ENCODE data around the gene CLK3.
"Not testable (repeated sequence)": the region's sequence is repeated elsewhere in the genome, so short reads cannot be mapped to it uniquely, and the experiment has no call there.

Gene CLK3

DNA sequence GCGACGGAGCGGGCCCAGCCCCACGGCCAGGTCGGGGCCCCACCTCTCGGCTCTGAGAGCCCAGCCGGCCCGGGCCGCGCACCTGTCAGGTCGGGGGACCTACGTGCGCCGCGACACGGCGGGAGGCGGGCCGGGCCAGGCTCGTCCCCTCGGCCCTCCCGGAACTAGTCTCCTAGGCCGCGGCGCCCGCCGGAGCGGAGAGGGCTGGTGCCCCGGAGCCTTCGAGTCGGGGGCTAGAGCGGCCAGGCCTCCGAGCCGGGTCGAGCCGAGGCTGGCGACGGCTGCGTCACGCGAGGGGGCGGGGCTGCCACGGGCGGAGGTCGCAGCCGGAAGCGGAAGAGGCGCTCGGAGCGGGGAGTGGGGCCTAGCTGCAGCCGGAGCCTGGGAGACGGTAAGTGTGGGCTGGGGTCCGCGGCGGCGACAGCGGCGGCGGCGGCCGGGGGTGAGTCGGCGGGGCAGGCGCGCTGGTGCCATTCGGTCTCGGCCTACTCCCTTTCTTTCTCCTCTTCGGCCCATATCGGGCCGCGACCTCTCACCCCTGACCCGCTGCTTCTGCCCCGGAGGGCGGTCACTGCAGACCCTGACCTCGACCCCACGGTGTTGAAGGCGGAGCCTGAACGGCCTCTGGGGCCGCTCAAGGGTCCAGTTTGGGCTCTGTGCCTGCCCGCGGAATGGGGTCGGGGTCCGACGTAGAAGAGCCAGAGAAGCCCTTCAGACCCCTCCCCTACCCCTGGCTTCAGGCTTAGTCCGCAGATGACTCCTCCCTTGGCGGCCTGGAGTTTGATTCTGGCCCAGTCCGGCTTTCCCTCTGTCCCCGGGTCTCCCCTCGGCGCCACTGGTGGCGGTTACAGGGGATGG, at the start of gene CLK3:
TSS of gene CLK3 (plus strand) at position 329 of the 858 bp plus-strand sequence. CDS start 3,361 bp downstream, outside the sequence.
- peak; percentile 57 for DNase-seq

DNA sequence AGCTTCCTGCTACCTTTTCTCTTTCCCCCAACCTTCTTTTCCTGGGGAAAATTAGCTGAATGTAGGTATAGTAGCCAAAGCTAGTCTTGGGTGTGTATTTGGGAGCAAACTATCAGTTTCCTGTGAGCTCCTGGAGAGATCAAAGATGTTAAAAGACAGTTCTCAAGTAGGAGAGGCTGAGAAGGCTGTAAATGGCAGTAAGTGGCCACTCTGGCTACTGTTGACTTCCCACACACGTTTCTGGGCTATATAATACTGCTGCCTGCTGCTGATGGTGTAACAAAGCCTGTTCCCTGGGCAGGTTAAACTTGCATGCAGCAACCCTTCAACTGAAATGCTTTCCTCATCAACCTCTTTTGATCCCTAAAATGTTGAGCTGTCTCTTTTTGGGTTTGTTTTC, 47.0 kb upstream of the CLK3 start:
- no peak for DNase-seq

DNA sequence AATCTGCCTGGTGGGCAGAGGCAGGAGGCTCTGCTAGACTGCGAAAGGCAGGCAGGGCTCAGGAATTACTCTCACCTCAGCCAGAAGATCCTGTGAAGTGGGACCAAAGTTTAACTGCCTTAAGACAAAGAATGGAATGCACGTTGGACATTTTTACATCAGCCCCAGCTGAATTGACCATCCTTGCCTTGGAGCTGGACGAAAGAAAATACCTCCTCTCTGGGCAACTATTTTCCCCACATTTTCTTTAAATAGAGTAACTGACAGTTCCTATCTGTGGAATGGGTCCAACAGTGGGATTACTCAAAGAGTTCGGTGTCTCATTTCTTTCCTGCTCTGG, 45.9 kb upstream of the CLK3 start:
- no peak for DNase-seq

DNA sequence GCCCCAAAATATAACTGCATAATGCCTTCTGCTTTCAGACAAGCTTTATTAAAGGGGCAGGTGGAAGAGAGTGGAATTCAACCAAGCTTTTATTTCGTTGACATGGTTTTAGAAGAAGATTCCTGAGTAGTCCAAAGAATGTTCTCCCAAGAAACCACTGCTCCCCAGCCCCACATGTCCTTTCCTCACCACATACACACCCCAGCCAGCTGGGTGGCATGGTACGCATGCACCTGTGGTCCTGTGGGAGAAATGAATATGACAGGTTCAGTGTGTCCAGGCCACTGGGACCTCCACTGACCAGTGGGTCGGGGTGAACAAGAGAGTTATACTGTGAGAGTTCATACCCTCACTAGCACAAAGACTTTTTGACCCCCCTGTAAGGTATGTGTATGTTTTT, 44.4 kb upstream of the CLK3 start:
- no peak for DNase-seq

DNA sequence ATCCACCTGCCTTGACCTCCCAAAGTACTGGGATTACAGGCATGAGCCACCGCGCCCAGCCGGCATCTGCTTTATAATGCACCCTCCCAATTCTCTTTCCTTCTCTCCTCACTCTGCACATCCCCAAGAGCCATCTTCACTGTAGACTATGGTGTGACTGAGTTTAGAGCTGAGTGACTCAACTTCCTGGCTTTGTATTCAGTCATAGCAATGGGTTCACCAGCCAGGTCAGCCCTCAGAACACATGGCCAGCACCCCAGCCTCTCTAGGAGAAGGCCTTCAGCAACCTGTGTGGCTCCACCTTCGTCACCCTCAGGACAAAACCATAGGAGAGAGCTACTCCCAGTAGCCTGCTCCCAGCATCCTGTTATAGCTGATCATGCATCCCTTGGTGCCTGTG, 41.6 kb upstream of the CLK3 start:
- DNase-seq, result no peak

DNA sequence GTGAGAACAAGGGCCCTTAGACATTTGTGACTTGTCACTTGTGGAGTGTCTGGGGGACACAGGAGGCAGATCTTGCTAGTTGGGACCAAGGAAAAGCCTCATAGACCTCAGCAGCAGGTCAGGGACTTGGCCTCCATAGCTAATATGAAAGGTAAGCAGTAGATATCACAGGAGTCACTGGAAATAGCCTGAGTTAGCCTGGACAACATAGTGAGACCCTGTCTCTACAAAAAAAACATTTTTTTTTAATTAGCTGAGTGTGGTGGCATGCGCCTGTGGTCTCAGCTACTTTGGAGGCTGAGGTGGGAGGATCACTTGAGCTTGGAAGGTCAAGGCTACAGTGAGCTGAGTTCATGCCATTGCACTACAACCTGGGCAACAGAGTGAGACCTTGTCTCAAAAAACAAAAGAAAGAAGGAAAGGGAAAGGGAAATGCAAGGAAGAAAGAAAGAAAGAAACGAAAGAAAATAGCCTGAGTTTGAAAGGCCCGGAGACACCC, 37.1 kb upstream of the CLK3 start:
- DNase-seq, result no peak

DNA sequence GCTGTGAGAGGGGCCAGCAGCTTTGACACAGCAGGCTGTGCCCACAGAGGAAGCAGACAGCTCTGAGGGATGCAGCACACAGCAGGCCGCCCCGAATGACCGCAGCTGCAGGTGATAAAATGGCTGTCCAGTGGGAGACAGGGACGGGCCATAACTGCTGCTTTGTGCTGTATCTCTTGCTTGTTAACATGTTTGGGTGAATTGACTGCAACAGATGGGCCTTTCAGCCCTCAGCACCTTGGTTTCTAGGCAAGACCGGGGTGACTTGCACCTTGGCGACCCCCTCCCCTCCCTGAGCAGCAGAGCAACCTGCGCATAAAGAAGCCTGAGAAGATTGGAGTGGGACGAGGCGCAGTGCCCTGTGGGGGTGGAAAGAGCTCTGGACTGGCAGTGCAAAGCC, 36.6 kb upstream of the CLK3 start:
- no peak for DNase-seq

DNA sequence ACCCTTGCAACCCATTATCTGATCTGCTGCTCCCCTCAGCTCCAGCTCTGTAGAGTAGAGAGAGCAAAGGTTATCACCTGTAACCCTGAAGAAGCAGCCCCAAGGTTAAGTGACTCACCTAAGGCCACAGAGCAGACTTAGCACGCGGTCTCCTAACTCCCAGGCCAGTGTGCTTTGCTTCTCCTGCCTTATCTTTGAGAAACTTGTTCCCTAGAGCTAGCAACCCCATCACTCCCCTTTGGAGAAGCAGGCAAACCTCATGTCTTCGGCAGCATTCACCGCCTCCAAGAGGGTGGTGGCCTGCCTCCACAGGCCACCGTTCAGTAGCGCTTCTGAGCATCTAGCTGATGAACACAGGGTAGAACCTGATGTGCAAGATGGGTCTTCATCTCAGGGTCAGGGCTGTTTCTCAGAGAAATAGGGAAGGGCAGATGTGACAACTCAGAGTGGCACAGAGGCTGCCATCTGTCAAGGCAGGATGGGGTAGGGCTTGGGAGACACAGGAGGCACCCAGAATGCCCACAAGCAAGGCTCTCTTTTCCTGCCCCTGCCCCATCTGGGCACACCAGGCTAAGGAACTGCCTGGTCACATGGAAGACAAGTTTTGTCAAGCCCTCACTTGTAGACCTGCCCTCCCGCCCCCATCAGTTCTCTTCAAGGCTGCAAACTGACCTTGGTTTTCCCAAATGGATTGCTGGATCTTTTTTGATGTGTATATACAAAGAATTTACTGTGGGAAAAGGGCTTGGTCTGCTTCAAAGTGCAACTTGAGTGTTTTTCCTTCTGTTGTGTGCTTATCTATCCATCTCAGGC, 34.9 kb upstream of the CLK3 start:
- peak; percentile 57 for DNase-seq

DNA sequence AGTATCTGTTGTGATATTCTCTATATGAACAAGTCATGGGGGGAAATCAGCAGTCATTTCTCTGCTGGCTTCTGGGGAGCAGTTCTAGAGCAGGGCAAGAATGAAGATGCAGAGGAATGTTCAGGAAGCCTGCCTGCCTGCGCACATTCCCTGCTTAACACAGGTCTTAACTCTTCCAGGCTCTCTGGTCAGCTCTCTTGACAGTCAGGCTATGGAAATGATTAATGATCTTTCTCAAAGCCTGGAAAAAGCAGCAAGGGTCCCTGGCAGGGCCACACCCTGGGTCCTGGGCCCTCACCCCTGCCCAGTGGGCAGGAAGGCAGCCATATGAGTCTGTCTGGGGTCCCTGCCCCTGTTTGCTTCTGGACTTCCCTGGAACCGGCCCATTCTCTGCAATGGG, 31.4 kb upstream of the CLK3 start:
- no peak for DNase-seq

DNA sequence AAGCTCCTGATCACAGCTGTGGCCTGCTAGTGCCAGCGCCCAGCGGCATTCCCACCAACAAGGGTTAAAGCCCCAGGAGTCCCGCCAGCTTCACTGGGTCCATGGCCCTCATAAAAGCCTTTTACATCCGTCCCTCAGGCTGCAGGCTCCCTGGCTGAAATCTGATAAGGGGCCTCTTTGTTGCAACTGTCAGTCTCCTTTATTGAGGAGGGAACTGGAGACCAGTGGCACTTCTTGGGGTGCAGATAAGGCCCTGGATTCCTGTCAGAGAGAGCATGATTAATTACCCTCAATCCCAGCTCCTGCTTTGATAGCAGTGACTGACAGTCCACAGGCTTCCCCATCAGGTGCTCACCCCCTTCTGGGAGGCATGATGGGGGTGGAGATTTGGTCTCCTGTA, 30.9 kb upstream of the CLK3 start:
- no peak for DNase-seq

DNA sequence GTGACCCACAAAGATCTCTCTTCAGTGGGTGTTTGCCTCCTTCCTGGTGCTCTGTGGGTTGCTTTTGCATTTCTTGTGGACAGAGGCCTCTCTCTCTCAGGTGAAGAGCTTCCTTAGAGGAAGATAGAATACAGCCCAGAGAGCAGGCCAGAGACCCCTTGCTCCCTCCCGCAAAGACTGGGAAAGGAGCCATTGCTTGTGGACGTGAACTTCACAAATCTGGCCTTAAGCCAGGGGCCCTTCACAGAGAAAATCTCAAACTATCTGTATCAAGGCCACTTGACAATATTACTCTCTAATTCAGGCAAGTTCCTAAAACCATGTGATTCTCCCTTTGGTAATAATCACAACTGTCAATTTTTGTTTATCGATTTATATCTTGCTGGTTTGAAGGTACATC, 30.4 kb upstream of the CLK3 start:
- DNase-seq, result no peak

DNA sequence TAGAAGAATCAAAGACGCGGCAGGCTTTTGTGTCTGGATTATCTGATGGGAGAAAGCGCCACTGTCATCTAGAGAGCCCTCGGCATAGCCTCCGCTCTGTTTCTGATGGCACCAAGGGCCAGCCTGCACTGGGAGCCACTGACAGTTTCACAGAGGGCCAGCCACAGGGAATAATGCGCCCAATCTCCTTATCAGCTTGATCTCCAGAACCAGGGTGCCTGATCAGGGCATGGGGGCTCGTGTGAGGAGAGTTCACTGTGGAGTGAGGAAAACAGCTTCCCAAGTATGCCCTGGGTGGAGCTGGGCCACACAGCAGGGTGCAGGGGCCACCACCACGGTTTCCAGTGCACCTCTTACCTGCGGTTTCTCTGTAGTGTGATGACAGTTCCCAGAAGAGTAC, 29.8 kb upstream of the CLK3 start:
- DNase-seq, result no peak

DNA sequence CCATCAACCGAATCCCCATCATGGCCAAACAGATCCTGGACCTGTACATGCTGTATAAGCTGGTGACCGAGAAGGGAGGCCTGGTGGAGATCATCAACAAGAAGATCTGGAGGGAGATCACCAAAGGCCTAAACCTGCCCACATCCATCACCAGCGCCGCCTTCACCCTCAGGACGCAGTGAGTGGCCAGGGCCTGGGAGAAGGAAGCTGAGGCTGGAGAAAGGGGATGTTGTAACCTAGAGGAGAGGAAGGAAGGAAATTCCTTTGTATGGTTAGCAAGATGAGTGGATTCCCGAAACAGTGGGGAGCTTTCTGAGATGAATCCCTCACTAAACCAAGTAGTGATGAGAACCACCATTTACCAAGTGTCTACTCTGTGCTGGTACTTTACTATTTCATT, 25.8 kb upstream of the CLK3 start:
- DNase-seq, result no peak

DNA sequence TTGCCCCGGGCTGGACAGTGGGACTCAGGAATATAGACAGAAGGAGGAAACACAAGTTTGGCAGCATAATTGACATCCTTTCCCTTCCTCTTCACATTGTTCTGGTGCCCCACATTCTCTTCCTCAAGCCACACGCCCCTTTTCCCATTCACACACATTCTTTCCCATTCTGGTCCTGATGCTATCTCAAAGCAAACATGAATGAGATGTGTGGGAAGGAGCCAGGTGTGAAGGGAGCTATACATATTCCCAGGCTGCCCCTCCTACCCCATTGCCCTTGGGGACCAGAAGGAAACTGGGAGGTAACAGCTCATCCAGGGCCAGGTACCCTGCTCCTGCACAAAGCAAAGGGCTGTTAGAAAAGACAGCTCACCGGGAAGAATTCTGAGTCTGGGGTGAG, 23.4 kb upstream of the CLK3 start:
- DNase-seq, result no peak

DNA sequence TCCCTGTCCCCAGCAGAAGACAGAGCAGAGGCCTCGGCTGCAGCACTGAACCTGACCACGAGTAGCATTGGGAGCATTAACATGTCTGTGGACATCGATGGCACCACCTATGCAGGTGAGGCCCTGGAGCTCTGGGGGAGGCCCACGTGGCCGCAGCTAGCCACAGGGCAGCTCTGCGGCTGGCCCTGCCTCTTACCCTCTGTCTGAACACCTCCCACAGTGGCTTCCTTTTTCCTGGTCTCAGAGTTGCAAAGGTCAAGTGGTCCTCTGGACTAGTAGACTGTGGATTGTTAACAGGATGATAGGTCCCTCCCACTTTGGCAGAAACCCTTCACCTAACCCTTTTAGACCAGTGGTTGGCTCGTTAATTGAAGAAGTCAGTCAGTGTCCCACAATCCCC, 22.5 kb upstream of the CLK3 start:
- no peak for DNase-seq

DNA sequence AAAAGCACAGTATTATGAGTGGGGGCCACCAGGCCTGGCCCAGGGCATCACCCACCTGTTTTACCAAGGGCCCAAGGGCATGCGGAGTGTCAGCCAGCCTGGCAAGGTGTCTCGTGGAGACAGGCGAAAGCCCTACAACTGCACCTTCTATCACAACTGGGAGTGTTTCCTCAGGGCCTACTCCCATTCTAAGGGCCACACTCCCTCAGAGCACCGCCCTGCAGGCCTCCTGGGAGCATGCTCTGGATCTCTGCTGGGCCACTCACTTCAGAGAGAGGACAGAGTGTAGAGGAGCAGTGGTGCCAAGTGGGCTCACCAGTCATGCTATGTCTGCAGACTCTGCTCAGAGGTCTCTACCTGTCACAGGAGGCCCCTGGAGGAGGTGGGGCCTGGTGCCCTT, 21.2 kb upstream of the CLK3 start:
- DNase-seq, result no peak

DNA sequence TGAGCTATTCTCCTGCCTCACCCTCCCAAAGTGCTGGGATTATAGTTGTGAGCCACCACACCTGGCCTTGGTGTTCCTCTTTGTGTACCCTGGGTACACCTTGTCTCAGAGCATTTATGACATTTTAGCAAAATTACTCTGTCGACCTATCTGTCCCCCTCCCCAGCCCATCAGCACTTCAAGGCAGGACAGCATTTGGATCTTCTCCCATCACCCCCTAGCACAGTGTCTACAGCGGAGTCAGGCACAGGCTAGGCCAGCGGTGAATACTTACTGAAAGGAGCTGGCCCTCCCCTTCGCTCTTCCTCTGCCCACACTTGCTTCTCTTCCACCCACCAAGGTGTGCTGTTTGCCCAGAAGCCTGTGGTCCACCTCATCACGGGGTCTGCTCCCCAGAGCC, 20.4 kb upstream of the CLK3 start:
- DNase-seq, result no peak

DNA sequence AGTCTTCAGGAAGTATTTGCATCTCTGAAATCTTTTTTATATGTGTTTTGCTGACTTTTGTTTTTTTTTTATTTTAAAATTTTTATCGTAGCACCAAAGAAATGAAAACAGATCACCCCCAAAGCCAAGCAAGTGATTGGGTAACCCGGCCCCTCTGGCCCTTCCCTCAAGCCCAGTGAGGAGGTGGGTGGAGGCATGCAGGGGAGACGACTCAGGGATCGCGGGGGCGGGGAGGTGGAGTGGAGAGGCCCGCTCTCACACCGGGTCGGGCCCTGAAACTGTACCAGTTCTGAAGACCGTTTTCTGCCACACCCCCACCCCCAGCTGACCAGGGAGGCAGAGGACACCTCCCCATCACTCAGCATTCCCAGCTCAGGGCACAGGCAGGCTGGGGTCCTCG, 18.9 kb upstream of the CLK3 start:
- not testable (repeated sequence) for DNase-seq

DNA sequence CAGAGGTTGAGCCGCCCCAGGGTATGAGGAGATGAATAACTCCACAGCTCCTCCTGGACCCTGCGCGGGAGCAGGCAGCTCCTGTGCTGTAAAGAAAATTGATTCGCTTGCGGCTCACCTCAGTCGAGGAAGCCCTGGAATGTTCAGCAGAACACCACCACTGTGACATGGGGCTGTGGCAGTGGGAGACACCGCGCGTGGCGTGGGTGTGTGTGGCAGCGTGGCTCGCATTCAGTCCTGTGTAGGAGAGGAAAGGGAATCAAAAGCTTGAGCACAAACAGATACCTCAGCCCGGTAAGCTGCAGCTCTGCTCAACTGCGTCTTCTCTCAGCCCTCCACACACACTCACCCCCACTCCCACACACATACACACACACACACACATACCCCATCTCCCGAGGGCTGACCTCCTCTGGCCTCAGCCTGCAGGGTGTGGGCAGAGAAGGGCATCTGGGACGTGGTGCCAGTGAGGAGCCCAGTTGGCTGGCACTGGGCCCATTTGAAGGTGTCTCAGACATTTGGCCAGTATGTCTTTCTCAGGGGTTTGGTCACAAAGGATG, 18.4 kb upstream of the CLK3 start:
- not testable (repeated sequence) for DNase-seq

DNA sequence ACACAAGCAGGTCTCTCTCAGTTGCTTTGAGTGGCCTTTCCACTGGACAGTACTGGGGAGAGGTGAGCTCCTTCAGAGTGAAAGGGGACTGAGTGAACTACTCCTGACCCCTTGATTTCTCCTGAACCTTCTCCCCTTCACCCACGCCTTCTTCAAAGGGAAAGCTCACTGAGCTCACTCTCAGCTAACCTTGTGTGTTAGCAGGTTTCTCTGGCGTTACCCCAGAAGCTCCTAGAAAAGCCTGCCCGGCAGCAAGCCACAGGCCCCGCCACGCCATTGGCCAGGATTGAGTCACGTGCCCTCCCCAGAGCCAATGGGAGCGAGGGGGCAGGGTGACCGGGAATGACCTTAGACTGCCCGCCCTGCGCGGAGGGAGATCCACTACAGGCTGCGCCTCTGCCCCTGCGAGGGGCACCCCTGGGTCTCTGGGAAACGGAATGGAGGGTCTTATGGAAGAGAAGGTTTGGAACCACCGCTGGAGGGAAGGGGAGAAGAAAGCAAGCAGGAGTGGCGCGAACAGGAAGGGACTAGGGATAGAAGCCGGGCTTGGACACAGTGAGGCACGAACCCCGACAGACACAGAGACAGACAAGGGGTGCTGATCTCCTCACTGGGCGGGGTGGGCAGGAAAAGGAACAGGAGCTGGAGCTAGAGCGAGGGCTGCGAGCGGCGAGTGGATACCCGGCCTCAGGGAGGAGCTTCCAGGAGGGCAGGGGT, 17.4 kb upstream of the CLK3 start:
- no peak for DNase-seq

DNA sequence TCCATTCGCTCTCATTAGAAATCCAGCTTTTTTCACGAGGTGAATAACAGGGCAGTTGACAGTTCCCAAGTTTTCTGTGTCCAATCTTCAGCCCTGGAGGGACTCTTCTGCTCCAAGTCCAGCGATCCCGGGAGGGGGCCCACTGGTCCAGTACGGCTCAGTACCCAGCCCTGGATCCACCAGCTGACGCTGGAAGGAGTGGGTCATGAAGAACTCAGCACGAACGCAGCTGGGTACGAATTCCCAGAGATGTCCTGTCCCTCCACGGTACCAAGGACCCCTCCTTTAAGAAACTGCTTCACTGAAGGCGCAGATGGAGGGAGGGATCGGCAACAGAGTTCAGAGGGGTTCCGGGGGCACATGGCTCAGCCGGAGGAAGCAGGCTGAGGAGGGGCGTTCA, 16.5 kb upstream of the CLK3 start:
- DNase-seq, result no peak

DNA sequence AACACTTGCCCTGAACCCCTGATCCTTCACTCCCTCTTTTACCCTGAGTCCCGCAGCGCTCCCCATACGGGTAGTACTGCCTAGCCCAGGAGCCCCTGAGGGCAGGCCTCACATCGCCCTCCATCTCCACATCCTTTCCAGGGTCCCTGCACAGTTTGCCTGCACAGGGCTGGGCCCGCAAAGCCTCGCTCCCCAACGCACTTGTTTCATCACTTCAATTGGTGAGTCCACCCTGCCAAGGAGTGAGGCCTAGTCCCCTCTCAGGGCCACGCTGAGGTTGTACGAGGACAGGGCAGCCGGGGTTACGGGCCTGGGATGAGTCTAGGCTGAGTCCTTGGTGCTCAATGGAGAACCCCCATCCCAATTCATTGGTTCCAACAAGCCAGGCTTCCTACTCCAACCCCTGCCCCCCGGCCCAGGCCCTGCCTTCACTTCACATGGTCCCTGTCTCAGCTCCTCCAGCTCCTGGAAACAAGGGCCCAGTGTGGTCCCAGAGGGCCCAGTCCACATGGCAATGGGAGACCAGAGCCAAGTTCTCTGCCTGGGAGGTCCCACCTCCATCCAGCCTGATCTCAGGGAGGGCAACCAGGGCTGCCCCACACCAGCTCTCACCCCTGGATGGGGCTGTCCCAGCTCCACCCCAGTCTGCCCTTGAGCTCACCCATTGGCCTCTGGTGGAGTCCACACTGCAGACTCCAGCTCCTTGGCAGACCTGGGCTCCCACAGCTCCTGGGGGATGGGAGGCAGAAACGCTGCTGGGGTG, 12.4 kb upstream of the CLK3 start:
- DNase-seq, result no peak

Data from DMS 273 treated with DMSO at 0.1 percent for 48 hours (cell line).